NCI-H2029 treated with DMSO at 0.1 percent for 48 hours (cell line): Measurements from ENCODE around the gene AVEN.
"Not testable (repeated sequence)": the region's sequence is repeated elsewhere in the genome, so short reads cannot be mapped to it uniquely, and the experiment has no call there.

ENCODE experiments used
- DNase-seq: peaks from one replicate; lab custom pipeline; 2025; lab: John Stamatoyannopoulos, UW

Gene AVEN, protein sequence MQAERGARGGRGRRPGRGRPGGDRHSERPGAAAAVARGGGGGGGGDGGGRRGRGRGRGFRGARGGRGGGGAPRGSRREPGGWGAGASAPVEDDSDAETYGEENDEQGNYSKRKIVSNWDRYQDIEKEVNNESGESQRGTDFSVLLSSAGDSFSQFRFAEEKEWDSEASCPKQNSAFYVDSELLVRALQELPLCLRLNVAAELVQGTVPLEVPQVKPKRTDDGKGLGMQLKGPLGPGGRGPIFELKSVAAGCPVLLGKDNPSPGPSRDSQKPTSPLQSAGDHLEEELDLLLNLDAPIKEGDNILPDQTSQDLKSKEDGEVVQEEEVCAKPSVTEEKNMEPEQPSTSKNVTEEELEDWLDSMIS

DNA sequence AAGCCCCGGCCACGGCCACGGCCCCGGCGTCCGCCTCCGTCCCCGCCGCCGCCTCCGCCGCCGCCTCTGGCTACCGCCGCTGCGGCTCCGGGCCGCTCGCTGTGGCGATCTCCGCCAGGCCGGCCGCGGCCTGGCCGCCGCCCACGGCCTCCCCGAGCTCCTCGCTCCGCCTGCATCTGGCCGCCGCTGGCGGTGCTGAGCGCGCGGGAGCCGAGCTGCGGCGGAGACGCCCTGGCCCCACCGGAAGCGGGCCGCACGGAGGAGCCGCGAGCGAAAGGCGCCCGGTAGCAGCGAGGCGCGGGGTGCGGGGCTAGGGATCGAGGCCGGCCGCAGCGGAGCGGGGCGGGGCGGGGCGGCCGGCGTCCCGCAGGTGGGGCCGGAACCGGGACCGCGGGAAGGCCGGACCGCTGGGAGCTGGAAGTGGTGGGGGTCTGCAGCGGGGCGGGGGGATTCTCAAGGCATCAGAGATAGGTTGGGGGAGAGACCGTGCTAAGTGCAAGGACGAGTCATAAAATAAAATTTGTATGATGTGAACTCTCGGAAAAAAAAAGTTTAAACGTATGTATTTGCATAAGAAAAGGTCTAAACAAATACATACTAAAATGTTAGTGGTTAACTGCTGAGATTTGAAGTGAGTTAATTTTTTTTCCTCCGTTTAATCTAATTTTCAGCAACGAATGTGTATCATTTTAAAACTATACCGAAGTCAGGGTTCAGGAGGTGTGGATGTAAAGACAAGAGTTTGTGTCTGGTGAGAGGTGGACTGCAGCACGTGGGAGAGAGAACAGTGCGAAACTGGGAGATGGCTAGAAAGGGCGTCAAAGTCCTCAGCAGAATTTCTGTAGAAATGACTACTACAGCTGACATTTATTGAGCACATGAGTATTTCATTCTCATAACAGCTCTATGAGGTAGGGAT lies at the start of gene AVEN:
TSS of gene AVEN (minus strand) at position 334 of the 919 bp plus-strand sequence. CDS start at position 176, 158 bp downstream.
- no peak for DNase-seq

DNA sequence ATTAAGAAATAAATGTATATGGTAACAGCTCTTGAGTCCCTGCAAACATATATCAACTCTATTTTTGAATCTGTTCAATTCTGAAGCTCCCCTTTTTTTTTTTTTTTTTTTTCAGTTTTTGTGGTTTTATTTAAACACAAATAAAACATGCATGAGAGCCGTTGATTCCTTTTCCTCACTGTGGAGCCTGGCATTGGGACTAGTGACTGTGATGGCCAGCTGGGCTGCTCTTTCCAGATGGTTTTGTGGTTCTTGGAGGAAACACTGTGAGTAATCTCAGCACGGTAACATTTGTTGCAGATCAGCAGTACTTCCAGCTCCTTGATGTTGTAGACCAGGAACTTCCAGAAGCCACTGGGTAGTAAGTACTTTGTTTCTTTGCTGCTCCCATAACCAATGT lies 46.7 kb upstream of the AVEN start:
- DNase-seq, result no peak

DNA sequence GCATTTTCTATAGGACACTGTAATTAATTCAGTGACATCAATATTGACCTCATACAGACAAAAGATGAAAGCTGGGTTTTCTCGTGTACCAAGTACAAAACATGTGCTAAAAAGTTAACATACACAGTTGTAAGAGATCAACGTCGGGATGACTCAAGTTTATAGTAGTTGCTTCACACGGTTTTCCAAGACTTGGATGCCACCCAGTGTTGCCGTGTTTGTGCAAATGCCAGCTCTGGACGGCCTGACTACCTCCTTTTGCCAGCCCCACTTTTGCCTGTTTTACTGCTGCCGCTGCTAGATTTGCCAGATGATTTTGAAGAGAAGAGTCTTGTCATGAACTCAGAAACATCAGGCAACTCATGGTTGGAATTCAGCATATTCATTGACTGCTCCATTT lies 45.1 kb upstream of the AVEN start:
- DNase-seq, result no peak

DNA sequence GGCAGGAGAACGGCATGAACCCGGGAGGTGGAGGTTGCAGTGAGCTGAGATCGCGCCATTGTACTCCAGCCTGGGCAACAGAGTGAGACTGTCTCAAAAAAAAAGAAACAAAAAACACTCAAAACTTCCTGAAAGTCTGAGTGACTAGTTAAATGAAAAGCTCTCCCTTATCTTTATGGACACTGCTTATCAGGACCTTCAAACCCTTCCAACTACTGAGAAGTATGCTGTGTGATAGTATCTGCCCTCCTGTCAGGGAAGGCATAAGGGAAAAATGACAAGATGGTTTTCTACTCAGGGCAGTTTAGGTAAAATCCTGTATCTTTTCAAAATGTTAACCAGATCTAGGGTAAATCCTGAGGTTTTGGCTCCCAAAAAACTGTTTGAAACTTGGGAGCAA lies 40.9 kb upstream of the AVEN start:
- no peak for DNase-seq

DNA sequence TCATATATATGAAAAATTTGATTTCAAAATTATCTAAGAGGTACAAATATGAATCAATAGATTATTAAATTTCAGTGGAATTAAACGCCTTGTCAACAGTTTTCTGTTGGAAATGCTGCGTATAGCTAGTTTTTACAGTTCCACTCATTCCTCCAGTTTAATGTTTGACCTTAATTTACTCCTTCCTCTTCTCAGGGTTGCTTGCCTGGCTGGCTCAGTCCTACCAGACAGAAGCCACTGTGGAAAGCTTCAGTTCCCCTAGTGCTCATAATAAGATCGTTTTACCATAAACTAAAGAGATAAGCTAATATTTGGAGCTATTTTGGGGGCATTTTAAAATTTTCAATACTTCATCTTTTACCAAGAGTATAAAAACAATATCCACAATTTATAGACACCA lies 39.9 kb upstream of the AVEN start:
- DNase-seq, result no peak

DNA sequence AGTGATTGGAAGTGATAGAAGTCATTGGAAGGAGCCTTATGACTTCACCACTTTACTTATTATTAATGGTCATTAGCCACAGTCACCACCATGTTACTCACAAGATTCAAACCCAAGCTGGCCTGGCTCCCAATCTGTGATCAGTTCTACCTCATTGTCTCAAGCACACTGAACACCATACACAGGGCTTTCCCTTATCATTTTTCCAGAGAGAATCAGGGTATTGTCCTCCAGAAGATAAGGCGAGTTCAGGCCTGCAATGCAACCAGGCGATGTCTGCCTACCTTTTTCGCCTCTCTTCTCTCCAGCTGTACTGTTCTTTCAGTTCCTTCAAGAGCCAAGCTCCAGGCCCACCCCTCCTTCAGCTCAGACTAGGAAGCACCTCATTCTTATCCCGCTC lies 37.8 kb upstream of the AVEN start:
- DNase-seq, result no peak

DNA sequence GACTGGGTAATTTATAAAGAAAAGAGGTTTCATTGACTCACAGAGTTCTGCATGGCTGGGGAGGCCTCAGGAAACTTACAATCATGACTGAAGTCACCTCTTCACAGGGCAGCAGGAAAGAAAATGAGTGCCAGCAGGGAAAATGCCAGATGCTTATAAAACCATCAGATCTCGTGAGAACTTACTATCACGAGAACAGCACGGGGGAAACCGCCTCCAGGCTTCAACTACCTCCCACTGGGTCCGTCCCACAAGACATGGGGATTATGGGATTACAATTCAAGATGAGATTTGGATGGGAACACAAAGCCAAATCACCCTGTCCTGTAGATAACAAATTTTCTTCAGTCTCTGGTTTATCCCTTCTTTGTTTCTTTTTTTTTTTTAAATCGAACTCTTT lies 31.0 kb upstream of the AVEN start:
- no peak for DNase-seq

DNA sequence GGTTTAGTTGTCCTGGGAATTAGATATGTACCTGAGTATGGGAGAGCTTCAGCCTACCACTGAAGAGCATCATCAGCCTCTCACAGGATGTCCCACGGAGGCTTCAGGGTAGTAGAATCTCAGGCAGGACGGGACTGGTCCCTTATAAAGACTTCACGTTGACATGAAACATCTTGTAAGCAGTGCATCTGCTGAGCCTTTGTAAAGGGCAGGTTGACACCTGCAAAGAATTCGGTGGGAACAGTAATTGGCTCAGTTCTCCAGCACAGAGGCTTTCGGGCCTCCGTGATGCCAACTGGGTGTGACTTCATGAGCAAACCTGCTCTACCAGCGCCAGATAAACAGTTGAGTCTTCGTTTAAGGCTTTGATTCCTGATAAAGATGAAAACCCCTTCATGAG lies 26.9 kb upstream of the AVEN start:
- DNase-seq, result no peak

DNA sequence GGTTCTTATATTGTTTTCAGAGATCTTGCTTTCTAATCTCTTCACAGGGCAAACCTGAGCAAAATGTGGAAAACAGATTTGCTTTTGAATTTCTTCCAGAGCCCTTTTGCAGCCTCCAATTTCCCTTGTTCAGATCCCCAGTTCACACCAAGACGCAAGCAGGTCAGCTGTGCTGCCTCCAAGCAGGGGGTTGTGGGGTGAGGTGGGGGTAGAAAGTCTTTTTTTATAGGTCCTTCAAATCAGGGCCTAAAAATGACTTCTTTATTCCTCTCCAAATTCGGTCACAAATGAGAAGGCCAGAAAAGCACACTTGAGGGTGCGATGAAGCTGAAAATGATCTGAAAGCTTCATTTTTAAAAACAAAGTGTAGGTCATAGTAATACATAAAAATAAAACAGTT lies 26.3 kb upstream of the AVEN start:
- no peak for DNase-seq

DNA sequence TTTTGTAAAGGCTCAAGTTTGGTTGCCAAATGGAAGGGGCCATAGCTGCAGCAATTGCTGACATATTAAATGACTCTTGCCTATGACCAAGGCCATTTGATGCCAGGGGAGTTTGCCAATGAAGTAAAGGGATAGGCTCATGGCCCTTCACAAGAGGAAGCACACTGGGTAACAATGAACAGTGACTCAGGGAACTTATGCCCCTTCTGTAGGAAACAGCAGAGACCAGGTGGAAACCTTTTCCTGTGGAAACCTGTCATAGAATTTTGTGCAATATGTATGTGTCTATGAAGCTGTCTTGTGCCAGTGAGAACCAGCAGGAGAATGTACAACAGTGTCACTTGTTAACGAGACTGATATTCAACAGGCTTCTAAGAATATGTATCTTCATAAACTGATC lies 25.4 kb upstream of the AVEN start:
- no peak for DNase-seq

DNA sequence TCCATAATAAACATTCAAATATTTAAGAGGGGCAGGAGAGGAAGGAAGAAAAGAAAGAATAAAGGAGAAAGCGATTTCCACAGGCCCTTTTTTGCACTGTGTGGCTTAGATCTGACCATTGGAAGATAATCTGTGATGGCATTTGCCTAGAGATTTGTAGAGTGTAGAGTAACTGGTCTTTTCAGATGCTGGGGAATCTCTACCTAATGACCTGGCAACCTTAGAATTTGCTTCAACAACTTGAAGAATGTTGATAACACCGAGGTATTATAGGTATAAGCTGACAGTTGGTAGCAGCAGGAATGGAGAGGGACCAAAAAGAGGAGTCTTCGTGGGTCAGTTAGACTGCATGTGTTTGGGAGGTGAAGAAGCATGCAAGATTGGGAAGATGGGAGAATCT lies 20.9 kb upstream of the AVEN start:
- no peak for DNase-seq

DNA sequence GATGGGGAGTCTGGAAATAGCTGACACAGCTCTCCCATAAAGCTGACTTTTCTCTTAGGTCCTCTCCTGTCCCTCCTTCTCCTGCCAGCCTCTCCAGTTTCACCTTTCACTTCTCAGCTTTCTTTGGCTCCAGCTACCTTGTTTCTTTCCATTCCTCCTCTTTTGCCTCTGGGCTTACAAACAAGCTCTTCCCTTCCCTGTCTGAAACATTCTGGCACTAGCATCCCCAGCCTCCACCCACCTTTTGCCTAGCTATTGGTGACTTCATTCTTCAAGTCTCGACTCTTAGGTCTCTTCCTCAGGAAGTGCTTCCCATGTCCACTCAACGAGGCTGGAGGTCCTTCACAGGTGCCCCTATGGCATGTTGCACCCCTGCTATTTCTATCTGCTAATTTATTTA lies 20.5 kb upstream of the AVEN start:
- no peak for DNase-seq

DNA sequence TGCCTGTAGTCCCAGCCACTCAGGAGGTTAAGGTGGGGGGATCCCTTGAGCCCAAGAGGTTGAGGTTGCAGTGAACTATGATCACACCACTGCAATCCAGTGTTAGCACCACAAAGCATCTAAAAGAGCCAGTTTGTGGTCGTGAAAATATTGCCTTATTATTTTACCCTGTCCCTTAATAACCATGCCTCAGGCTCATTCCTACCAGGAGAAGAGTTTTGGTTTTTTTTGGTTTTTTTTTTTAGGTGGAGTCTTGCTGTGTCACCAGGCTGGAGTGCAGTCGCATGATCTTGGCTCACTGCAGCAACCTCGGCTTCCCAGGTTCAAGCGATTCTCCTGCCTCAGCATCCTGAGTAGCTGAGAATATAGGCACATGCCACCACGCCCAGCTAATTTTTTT lies 17.9 kb upstream of the AVEN start:
- DNase-seq, result no peak

DNA sequence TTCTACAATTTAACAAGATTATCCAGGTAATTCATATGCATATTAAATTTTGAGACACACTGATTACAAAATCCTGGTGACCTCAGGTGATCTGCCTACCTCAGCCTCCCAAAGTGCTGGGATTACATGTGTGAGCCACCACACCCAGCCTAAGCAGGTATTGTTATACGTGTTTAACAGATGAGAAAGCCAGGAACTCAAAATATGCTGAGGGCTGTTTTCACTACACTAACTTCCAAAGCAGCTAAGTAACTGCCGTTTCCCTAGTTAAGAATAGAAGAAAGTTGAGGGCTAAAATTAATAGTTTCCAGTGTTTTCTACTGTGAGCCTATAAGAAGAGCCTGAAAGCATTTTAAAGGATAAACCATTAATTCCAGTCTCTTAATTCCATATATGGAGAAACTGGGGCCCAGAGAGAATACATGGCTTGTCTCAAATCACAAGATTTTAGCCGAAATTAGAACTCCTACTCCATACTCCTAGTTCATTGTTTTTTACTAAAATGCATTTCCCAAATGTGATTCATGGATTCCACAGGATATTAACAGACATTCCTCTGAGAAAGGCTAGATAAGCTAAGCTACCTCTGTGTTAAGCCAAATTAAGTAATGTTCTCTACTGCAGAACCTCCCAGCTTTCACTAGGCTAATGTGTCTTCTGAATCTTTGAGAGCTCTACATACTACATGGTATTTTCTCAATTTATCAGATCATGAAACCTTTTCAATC lies 17.0 kb upstream of the AVEN start:
- DNase-seq, result no peak

DNA sequence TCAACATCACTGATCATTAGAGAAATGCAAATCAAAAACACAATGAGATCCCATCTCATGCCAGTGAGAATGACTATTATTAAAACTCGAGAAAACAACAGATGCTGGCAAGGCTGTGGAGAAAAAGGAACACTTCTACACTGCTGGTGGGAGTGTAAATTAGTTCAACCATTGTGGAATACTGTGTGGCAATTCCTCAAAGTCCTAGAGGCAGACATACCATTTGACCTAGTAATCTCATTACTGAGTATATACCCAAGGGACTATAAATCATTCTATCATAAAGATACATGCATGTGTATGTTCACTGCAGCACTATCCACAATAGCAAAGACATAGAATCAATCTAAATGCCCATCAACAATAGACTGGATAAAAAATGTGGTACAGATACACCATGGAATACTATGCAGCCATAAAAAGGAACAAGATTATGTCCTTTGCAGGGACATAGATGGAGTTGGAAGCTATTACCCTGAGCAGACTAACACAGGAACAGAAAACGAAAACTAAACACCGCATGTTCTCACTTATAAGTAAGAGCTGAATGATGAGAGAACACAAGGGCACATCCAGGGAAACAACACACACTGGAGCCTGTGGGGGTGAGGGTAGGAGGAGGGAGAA lies 15.2 kb upstream of the AVEN start:
- DNase-seq, result no peak

DNA sequence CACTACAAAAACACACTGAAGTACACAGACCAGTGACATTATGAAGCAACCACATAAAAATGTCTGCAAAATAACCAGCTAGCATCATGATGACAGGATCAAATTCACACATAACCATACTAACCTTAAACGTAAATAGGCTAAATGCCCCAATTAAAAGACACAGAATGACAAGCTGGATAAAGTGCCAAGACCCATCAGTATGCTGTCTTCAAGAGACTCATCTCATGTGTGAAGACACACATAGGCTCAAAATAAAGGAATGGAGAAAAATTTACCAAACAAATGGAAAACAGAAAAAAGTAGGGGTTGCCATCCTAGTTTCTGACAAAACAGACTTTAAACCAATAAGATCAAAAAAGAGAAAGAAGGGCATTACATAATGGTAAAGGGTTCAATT lies 11.4 kb upstream of the AVEN start:
- DNase-seq, result not testable (repeated sequence)

DNA sequence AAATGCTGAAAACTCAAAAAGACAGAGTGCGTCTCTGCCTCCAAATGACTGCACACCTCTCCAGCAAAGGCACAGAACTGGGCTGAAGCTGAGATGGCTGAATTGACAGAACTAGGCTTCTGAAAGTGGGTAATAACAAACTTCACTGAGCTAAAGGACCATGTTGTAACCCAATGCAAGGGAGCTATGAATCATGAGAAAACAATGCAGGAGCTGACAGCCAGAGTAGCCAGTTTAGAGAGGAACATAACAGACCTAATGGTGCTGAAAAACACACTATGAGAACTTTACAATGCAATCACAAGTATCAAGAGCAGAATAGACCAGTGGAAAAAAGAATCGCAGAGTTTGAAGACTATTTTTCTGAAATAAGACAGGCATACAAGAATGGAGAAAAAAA lies 10.1 kb upstream of the AVEN start:
- DNase-seq, result no peak

DNA sequence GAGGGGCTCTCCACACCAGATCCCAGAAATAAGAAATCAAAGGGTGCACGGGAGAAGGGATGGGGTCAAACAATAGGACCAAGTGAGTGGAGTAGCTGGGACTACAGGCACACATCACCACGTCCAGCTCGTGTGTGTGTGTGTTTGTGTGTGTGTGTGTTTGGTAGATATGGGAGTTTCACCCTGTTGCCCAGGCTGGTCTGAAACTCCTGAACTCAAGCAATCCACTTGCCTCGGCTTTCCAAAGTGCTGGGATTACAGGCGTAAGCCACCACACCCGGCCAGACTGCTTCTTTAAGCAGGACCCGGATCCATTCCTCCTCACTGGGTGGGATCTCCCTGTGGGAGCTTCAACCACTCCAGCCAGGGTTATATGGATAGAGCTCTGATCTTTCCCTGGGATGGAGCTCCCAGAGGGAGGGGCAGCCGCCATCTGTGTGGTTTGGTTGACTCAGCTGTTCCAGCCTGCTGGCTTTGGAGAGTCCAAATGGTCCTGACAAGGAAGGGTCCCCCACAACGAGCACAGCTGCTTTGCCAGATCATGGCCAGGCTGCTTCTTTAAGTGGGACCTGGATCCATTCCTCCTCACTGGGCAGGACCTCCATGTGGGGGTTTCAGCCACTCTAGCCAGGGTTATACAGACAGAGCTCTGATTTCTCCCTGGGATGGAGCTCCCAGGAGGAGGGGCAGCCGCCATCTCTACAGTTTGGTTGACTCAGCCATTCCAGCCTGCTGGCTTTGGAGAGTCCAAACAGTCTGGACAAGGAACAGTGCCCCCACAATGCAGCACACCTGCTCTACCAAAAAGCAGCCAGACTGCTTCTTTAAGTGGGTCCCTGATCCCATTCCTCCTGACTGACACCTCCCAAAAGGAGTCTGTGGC lies 9.1 kb upstream of the AVEN start:
- DNase-seq, result no peak

DNA sequence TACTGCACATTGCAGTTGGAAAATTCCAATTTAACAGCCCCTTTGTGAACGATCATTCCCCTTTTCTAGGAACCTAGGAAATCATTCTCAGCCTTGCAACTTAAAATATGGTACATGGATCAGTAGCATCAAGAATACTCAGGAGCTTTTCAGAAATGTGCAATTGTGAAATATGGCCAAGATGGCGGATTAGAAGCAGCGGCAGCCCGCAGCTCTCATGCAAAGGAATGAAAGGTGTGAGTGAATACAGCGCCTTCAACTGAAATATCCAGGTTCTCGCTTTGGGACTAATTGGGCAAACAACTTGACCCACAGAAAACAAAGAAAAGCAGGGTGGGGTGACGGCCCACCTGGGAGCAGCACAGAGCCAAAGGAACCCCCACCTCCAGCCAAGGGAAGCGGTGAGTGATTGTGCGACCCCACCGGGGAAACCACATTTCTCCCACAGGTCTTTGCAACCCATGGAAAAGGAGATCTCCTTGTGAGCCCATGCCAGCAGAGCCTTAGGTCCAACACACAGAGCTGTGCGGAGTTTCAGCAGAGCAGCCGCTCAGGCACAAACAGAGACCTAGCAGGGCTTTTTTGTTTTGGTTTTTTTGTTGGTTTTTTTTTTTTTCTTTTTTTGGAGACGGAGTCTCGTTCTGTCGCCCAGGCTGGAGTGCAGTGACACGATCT lies 7.6 kb upstream of the AVEN start:
- no peak for DNase-seq

DNA sequence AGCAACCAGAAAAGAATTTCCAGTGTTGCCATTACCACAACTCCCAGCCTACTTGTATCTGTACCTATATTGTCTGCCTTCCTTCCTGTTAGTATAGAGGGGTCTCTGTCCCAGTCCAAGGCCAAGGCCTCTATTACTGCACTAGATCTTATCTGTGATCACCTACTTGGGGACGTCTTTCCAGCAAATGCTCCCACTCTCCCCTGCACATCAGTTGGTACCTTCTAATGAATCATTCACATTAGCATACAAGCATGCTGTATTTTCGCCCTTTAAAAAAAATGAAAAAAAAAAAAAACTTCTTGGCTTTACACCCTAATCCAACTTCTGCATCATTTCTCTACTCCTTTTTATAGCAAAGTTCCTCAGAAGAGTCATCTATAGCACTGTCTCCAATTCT lies 4.8 kb upstream of the AVEN start:
- DNase-seq, result no peak

DNA sequence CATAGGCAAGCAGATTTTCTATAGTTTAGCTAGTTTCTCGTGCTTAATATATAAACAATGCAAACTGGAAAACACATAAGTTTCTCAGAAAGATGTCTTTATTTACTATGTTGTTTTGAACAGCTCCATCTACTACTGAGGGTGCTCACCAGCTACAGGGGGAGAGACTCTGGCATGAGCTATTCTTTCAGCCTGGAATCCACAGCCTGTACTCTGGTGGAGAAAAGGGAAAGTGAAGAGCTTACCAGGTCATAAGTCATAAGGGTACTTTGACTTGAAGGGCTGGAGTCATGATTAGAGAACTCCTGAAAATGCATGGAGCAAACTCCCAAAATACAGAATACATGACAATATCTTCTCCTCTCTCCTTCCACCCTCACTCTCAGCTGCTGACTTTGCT lies 4.4 kb upstream of the AVEN start:
- no peak for DNase-seq
